HG02678 (cell line): ENCODE data around the gene ASXL2.

Experiments used
- ATAC-seq: cut with Tn5 transposase; IDR thresholded peaks from one replicate; pipeline ENCODE4 v1.9.1; 2021; ENCODE audit warnings: mild to moderate bottlenecking, moderate library complexity; ENCODE audit not compliant: unreplicated experiment

ASXL2 gene

DNA sequence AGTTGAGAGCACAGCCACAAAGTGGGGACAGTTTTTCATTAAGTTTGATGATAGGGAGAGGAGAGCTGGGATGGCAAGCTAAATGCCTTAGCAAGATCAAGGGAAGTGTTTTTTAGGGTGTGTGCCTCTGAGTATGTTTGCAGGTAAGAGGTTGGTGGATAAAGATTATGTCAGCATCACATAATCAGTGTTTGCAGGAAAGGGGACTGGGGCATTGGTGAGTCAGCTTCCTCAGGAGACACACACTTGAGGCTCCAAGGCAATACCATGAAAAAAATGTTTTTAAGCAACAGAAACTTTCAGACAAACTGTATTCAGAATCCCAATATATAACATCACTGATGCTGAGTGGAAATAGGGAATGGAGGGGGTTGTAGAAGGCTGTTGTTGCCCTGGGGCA is 179.5 kb downstream of the ASXL2 start:
- no peak for ATAC-seq

DNA sequence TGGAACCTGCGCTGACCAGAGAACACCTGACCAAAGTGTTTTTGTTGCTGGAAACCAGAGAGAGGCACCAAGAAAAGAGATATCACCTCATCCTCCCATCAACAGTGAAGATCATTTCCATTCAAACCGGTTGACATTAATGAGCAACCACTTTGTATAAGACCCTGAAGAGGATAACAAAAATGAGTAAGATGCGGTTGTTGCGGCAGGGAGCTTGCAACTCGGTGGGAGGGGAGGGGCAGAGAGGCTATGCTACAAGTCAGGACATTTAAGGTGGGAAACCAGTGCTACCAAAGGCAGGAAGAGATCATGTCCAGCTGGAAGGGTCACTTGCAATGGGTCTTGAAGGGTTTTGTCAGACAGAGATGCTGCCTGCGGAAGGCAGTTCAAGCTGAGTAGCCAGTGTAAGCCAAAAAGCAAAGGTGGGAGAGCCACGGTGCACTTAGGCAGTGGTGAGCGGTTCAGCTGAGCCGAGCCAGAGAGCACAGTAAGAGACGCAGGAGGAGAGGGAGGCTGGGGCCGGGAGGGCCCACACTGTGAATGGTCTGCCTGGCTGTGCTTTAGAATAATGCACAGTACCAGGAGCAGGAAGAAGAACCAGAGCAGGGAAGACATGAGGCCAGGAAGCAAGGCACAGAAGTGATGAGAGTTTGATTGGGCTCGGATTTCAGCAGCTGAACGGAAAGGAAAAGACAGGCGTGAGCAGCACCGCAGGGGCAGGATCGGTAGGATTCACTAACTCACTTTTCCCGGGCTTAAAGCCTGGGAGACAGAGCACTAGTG is 180.5 kb downstream of the ASXL2 start:
- no peak for ATAC-seq

DNA sequence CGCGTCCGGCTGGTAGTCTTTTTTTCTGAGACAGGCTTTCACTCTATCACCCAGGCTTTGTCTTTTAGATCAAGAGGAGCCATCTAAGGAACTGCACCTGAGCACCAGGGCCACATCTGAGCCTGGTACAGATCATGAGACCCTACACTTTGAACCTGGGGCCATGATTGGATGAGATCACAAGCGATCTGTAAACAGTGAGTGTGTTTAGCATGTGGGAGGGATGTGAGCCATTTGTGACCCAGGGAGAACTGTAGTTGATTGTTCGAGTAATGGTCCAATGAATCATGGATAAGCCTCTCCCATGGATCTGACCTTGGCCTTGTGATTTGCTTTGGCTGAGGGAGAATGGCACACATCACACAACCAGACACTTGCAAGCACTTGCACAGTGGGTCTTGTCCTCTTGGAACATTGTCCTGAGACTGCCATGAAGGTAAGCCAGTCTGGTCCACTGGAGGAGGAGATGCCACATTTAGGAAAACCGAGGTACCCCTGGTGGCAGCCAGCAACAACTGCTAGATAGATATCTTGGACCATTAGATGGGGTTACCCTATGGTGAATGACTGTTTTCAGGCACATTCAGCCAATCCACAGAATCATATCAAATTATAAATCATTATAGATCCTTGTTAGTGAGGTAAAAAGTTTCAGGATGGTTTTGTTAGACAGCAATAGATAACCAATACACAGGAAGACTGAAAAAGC is 185.4 kb downstream of the ASXL2 start:
- ATAC-seq, result no peak

DNA sequence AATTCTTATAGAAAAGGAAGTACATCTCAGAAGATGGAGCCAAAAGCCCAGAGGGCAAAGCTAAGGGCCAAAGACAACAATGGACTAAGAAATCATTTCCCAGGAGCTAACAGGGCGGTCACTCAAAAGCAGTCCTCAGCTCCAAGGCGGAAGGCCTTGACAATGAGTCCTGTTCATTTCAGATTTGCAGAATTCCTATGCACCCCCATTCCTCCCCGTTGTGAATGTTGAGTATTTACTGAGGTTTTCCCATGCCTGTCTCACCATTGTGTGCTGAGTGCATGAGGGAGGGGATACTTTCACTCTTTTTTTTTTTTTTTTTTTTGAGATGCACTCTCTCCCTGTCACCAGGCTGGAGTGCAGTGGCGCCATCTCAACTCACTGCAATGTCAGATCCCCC is 186.1 kb downstream of the ASXL2 start:
- ATAC-seq, result no peak

DNA sequence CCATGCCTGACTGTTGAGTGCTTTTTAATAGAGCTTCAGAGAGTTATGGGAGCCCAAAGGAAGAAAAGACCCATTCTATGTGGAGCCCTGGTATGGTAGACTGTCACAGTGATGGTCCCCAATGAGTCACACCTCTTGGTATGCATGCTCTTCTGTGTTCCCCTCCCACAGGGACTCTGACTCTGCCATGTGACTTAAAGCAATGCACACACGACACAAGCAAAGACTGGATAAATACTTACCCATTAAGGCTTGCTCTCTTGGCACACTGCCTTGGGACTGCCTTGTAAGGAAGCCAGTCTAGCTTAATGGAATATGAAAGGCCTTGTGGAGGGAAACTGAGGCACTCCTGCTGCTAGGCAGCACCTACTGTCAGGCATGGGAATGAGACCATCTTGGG is 188.2 kb downstream of the ASXL2 start:
- no peak for ATAC-seq

DNA sequence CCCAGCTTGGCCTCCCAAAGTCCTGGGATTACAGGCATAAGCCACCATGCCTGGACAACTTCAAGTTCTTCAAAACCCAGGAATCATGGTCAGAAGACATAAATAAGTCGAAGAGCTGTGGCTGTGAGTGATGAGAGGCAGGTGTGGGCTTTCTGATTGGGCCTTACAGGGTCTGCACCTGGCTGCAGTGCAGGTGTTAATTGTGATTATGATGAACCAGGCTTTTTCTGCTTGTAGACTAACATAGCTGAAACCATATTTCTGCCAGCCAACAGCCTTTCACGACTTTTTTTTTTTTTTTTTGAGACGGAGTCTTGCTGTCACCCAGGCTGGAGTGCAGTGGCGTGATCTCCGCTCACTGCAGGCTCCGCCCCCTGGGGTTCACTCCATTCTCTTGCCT is 190.1 kb downstream of the ASXL2 start:
- no peak for ATAC-seq

DNA sequence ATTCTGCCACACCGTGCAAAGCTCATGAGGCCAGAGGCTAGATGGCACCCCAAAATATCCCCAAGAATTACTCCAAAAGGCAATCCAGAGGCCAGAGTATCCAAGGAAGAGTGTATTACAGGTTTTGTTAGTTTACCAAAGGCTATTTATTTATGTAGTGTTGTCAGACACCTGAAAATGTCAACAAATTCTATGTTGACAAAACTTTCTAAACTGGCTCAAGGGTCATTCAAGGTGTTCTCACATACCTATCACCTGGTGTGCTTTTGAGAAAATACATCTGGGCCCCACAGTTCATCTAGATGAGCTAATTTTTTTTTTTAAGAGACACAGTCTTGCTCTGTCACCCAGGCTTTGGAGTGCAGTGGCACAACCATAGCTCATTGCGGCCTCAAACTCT is 192.5 kb downstream of the ASXL2 start:
- ATAC-seq, result no peak

DNA sequence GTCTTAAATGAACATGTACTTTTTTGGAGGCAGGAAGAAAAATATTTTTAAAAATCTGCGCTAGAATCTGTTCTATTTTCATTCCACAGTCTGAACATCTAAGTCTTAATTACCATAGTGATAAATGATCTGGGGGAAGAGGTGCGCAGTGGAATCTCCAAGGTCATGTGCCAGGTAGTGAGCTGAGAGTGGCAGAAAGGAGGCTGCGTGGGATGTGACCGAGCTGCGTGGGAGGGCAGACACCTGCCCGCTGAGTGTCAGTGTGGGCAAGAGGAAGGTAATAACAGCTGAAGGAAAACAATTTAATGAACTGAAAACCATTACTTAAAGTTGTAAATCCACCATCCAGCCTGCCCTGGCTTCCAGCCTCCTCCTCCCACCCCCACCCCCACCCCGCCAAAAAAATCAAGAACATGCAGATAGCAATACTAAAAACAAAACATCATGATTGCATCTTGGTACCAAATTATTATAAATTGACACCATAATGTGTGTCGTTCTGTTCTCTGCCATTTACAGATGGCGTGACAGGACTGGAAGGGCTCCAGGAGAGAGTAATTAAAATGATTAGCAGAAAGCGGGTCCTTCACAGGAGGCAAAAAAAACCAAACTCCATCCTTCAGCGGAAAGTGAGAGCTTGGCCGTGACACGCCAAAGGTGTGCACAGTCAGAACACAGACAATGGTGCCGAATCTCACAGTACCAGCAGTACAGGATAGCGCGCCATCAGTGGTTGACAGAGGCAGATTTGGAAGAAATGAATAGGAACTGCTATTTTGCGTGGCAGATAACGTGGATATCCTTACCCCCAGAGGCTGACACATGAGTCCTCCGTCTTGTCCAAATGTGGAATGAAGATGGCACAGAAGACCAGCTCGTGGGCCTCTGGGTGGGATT is 193.5 kb downstream of the ASXL2 start:
- ATAC-seq, result no peak
